Fibroblast of lung (primary cell): Measurements from ENCODE around the gene IGHMBP2. TPM values are rescaled to one million over a fixed set of nuclear protein-coding genes. Genes with fewer than 3 reads are reported as not detected.

Experiments used
- DNase-seq, 2 donors: peaks; one replicate each; pipeline versions ENCODE4 v3.0.0 to v3.0.0-alpha.2; 2010; ENCODE audit warnings: low read depth in 2 of 2
- H2AFZ ChIP-seq: 2 replicates; pipeline ENCODE4 v1.5.1; 2012; ENCODE audit warnings: low read length, control low read depth, inconsistent platforms
- H3K27ac ChIP-seq: 2 replicates; pipeline ENCODE4 v1.5.1; 2011; ENCODE audit warnings: low read length, control low read depth; ENCODE audit not compliant: insufficient read depth
- H3K27me3 ChIP-seq: 2 replicates; pipeline ENCODE4 v1.5.1; 2011; ENCODE audit warnings: mild to moderate bottlenecking, low read length; ENCODE audit not compliant: control insufficient read depth, insufficient read depth
- H3K36me3 ChIP-seq: 2 replicates; pipeline ENCODE4 v1.5.1; 2011; ENCODE audit warnings: low read length; ENCODE audit not compliant: control insufficient read depth, insufficient read depth
- H3K4me1 ChIP-seq: 2 replicates; pipeline ENCODE4 v1.5.1; 2011; ENCODE audit warnings: low read length; ENCODE audit not compliant: control insufficient read depth, insufficient read depth; ENCODE audit errors: extremely low read depth
- H3K4me2 ChIP-seq: 2 replicates; pipeline ENCODE4 v1.5.1; 2011; ENCODE audit warnings: low read length, control low read depth; ENCODE audit not compliant: insufficient read depth; ENCODE audit errors: extremely low read depth
- H3K4me3 ChIP-seq, 4 experiments: fragments of 200-600 bp in 1 of 4; sonication (generic) in 1 of 4; replicated peaks in 1 of 4; 2 replicates each; pipeline ENCODE4 v1.5.1; 2011 to 2016; ENCODE audit warnings: low read length in 4 of 4, low read depth in 3 of 4, mild to moderate bottlenecking in 3 of 4, control low read depth in 2 of 4, inconsistent platforms in 1 of 4, mixed read lengths in 1 of 4; ENCODE audit not compliant: insufficient read depth in 1 of 4; ENCODE audit errors: control extremely low read depth in 1 of 4
- H3K79me2 ChIP-seq: 2 replicates; pipeline ENCODE4 v1.5.1; 2012; ENCODE audit warnings: mild to moderate bottlenecking, low read length, inconsistent platforms; ENCODE audit not compliant: control insufficient read depth, insufficient read depth
- H3K9ac ChIP-seq: 2 replicates; pipeline ENCODE4 v1.5.1; 2011; ENCODE audit warnings: mild to moderate bottlenecking, low read length, control low read depth; ENCODE audit not compliant: insufficient read depth
- H3K9me3 ChIP-seq: 2 replicates; pipeline ENCODE4 v1.5.1; 2012; ENCODE audit warnings: low read depth, low read length; ENCODE audit not compliant: control insufficient read depth, insufficient read depth
- H4K20me1 ChIP-seq: 2 replicates; pipeline ENCODE4 v1.5.1; 2011; ENCODE audit warnings: low read length; ENCODE audit not compliant: control insufficient read depth, insufficient read depth; ENCODE audit errors: extremely low read depth
- EZH2 ChIP-seq: IDR thresholded peaks from 2 replicates; pipeline ENCODE4 v1.5.1; 2012; ENCODE audit warnings: low read length, control low read depth, mild to moderate bottlenecking; ENCODE audit errors: missing control alignments
- polyA plus RNA-seq, 2 donors: library from polyadenylated mRNA; depleted of rRNA in 1 of 2; stranded (reverse) in 1 of 2; unstranded in 1 of 2; fragments of >200 nt; gene quantifications; 2 replicates each; pipeline ENCODE4 v1.2.1, GENCODE V29; 2011 to 2012; ENCODE audit warnings: missing spikeins in 1 of 2
- total RNA-seq: library from RNA; depleted of rRNA; stranded (reverse); fragments of >200 nt; gene quantifications from 2 replicates; pipeline ENCODE4 v1.2.1, GENCODE V29; 2014
- TF ChIP-seq, protein P1 (sequence below), 2 donors: IDR thresholded peaks in 1 of 2; conservative IDR thresholded peaks in 1 of 2; 1 replicate in 1 of 2; 2 replicates in 1 of 2; pipeline ENCODE4 v1.5.1; 2011 to 2012; ENCODE audit warnings: low read length in 2 of 2, control low read depth in 1 of 2, inconsistent platforms in 1 of 2, low read depth in 1 of 2, mild to moderate bottlenecking in 1 of 2

Gene IGHMBP2
- total and polyA plus RNA-seq, 2 donors (not counting 1 experiment from before 2014, with no cell fraction given), result 5.2 to 8.6 TPM

DNA sequence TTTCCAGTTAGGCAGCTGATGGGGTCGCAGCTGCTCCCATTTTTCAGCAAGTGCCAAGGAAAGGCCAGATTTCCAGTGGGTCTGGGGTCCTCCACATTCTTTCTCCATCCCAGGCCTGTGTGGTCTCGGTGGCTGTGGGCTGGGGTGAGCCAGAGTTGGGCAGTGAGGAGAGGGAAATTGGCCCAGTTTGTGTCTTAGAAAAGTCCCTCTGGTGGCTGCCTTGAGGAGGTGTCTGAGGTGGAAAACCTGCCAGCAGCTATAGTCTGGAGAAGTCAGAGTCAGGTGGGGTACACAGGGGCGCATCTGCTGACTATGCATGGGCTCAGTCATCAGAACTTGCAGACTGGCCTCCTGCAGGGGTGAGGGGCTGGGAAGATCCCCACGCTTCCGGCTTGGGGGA is 46.6 kb downstream of the IGHMBP2 start:
- DNase-seq, result peak in 1 of 2 donors; percentile 17

DNA sequence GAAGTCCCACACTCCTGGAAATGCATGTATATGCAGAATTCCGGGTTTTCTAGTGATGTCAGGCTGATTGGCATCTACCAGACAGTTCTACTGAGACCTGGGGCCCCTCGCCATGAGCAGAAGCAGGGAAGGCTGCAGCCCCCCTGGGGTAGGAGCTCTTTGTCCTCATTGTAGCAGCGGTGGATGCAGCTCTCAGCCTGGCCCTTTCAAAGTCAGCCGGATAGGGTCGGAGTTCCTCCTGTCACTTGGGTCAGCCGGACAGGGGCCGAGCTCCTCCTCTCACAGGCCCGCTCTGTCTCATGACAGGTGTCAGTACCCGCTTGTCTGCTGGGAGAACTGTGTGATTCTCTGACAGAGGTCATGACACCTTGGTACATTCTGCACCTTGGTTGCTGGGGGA is 47.1 kb downstream of the IGHMBP2 start:
- Histone ChIP-seq H3K27me3 (no peaks in the 10 kb centered on the region), H3K36me3 (no peaks in the 10 kb centered on the region), H3K27ac (no peak overlapping the region), H3K4me1 (peaks cover under 1% of the 10 kb centered on the region), H3K4me2 (no peak overlapping the region), H2AFZ (no peak overlapping the region), H4K20me1 (no peaks in the 10 kb centered on the region), H3K9ac (no peak overlapping the region), H3K4me3 (no peak overlapping the region), H3K9me3 (no peaks in the 10 kb centered on the region), H3K79me2 (no peaks in the 10 kb centered on the region)
- no peak for DNase-seq
- TF ChIP-seq, protein P1, sequence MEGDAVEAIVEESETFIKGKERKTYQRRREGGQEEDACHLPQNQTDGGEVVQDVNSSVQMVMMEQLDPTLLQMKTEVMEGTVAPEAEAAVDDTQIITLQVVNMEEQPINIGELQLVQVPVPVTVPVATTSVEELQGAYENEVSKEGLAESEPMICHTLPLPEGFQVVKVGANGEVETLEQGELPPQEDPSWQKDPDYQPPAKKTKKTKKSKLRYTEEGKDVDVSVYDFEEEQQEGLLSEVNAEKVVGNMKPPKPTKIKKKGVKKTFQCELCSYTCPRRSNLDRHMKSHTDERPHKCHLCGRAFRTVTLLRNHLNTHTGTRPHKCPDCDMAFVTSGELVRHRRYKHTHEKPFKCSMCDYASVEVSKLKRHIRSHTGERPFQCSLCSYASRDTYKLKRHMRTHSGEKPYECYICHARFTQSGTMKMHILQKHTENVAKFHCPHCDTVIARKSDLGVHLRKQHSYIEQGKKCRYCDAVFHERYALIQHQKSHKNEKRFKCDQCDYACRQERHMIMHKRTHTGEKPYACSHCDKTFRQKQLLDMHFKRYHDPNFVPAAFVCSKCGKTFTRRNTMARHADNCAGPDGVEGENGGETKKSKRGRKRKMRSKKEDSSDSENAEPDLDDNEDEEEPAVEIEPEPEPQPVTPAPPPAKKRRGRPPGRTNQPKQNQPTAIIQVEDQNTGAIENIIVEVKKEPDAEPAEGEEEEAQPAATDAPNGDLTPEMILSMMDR (conservative IDR thresholded peaks at IDR 0.05 in 1 of 2, IDR thresholded peaks at IDR 0.05 in 1 of 2; ENCODE audit: low read depth in 1 of 2, low read length in 2 of 2), result no peak

More for the DNA sequence above, 46.6 kb downstream of the IGHMBP2 start:
- Histone ChIP-seq H3K27me3 (no peaks in the 10 kb centered on the region), H3K9ac (no peak overlapping the region), H3K79me2 (no peaks in the 10 kb centered on the region), H3K4me1 (peaks cover 2% of the 10 kb centered on the region), H3K36me3 (no peaks in the 10 kb centered on the region), H2AFZ (no peak overlapping the region), H3K27ac (no peak overlapping the region), H3K9me3 (no peaks in the 10 kb centered on the region), H4K20me1 (no peaks in the 10 kb centered on the region), H3K4me2 (no peak overlapping the region), H3K4me3 (no peak overlapping the region)
- no peak for TF ChIP-seq EZH2
- TF ChIP-seq, protein P1 (conservative IDR thresholded peaks at IDR 0.05 in 1 of 2, IDR thresholded peaks at IDR 0.05 in 1 of 2; ENCODE audit: low read depth in 1 of 2, low read length in 2 of 2), result peak; percentile 13 to 44

DNA sequence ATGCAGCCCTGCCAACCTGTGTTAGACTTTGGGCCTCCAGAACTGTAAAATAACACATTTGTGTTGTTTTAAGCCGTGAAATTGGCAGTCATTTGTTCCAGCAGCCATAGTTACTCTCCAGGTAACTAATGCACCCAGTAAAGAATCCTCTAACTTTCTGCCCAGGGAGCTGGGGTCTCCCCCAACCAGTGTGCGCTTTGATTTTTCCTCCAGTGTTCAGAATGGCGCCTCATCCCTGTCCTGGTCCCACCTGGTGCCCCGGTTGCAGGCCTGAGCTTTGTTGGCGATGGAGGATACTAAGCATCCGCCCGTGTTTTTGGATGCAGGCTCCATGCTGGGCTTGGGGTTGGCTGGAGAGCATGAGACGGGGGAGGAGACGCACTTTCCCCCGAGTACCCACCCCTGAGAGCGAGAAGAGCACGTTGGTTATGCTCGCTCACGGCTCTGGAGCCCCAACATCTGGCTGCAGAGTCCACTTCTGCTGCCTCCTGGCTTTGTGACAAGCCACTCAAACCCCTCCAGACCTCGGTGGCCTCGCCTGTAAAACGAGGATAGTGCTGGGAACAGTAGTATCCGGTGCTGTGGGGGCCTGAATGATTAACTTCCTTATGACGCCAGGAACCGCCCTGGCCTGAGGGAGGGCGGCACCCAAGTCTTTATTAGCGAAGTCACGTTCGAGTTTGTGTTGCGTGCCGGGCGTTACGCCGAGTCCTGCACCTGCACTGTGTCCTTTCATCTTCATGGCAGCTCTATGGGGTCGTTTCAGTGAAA is 51.3 kb downstream of the IGHMBP2 start:
- peak; percentile 32 to 61 for DNase-seq
- peak overlapping the region; percentile 52 for H3K4me2 ChIP-seq
- no peaks in the 10 kb centered on the region for H3K79me2 ChIP-seq
- no peaks in the 10 kb centered on the region for H3K36me3 ChIP-seq
- H3K27ac ChIP-seq, result no peak overlapping the region
- peak overlapping the region; percentile 63 for H2AFZ ChIP-seq
- no peak overlapping the region for H3K4me3 ChIP-seq
- no peaks in the 10 kb centered on the region for H3K4me1 ChIP-seq
- H4K20me1 ChIP-seq, result no peaks in the 10 kb centered on the region
- H3K27me3 ChIP-seq, result no peaks in the 10 kb centered on the region
- H3K9ac ChIP-seq, result no peak overlapping the region
- H3K9me3 ChIP-seq, result no peaks in the 10 kb centered on the region
- no peak for TF ChIP-seq EZH2
- TF ChIP-seq, protein P1 (conservative IDR thresholded peaks at IDR 0.05 in 1 of 2, IDR thresholded peaks at IDR 0.05 in 1 of 2; ENCODE audit: low read depth in 1 of 2, low read length in 2 of 2), result no peak
